ENCODE measurements around the gene ARL8B.

DNA sequence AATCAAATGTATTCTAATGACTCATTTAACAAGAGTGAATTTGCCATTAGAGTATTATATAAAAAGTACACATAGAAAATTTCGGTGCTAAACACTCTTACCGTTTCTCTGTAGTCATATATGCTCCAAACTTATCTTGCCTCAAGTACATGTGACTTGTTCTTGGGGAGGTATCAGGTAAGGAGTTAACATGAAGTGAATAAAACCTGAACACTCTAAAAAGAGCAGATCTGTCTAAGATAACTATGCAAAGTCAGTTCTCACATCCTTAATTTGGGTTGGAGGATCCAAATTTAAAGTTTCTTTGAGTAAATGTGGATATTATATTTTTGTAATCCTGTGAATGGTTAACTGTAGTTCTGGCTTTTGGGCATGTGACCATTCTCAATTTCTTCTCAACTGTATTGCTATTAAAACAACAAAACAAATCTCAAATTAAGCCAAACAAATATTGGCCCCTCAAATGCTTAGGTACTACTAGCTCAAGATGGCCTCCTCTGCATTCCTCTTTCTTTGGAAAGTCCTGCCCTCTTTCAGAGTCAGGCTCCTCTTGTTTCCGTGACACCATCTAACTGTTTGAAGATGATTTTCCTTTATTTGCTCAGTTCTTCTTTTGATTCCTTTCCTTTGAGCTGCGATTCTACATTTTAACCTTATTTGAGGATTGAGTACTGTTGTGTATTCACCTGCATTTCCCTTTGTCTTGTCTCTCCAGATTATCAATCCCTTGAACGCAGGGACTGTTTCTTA lies 69.6 kb downstream of the ARL8B start:
- TF ChIP-seq CTCF (IDR thresholded peaks at IDR 0.05), result no peak
- TF ChIP-seq, protein P1, sequence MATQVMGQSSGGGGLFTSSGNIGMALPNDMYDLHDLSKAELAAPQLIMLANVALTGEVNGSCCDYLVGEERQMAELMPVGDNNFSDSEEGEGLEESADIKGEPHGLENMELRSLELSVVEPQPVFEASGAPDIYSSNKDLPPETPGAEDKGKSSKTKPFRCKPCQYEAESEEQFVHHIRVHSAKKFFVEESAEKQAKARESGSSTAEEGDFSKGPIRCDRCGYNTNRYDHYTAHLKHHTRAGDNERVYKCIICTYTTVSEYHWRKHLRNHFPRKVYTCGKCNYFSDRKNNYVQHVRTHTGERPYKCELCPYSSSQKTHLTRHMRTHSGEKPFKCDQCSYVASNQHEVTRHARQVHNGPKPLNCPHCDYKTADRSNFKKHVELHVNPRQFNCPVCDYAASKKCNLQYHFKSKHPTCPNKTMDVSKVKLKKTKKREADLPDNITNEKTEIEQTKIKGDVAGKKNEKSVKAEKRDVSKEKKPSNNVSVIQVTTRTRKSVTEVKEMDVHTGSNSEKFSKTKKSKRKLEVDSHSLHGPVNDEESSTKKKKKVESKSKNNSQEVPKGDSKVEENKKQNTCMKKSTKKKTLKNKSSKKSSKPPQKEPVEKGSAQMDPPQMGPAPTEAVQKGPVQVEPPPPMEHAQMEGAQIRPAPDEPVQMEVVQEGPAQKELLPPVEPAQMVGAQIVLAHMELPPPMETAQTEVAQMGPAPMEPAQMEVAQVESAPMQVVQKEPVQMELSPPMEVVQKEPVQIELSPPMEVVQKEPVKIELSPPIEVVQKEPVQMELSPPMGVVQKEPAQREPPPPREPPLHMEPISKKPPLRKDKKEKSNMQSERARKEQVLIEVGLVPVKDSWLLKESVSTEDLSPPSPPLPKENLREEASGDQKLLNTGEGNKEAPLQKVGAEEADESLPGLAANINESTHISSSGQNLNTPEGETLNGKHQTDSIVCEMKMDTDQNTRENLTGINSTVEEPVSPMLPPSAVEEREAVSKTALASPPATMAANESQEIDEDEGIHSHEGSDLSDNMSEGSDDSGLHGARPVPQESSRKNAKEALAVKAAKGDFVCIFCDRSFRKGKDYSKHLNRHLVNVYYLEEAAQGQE (IDR thresholded peaks at IDR 0.05; ENCODE audit: insufficient read depth in 1 of 2, low read depth in 2 of 2, low read length in 1 of 2), result no peak
